Islet of Langerhans (tissue), 1 donor: ENCODE data around the gene GPR15.
A peak's percentile ranks its signal among the peaks of the same experiment; 100 is the strongest.

Source experiments
- FAIRE-seq: peaks from one replicate; lab custom pipeline; 2011; peaks lifted over from hg19 to GRCh38; lab: Jason Lieb, UNC

GPR15 gene

GRCh38 chr3:98531622-98532274 is at the start of gene GPR15:
TSS of gene GPR15 (plus strand) at chr3:98531978. CDS start at chr3:98532034, 56 bp downstream.
- no peak for FAIRE-seq

GRCh38 chr3:98482717-98483482 is 48.9 kb upstream of the GPR15 start:
- no peak for FAIRE-seq

- FAIRE-seq, result no peak
Measured at GRCh38 chr3:98483626-98484025, 48.2 kb upstream of the GPR15 start.

- FAIRE-seq, result no peak
Measured at GRCh38 chr3:98497381-98497780, 34.4 kb upstream of the GPR15 start, which contains the start of gene OR5K2. TSS of gene OR5K2 (plus strand) at chr3:98497681. CDS start at chr3:98497681, 0 bp downstream.

- FAIRE-seq, result no peak
Measured at GRCh38 chr3:98500019-98500418, 31.8 kb upstream of the GPR15 start.

GRCh38 chr3:98501270-98501669 is 30.5 kb upstream of the GPR15 start:
- no peak for FAIRE-seq

- no peak for FAIRE-seq
Measured at GRCh38 chr3:98501863-98502576, 29.8 kb upstream of the GPR15 start.

- no peak for FAIRE-seq
Measured at GRCh38 chr3:98504539-98504938, 27.2 kb upstream of the GPR15 start.

GRCh38 chr3:98508582-98508981 is 23.2 kb upstream of the GPR15 start:
- no peak for FAIRE-seq

- FAIRE-seq, result no peak
Measured at GRCh38 chr3:98512576-98512975, 19.2 kb upstream of the GPR15 start.

- FAIRE-seq, result no peak
Measured at GRCh38 chr3:98513091-98513511, 18.7 kb upstream of the GPR15 start.

GRCh38 chr3:98513736-98514135 is 18.0 kb upstream of the GPR15 start:
- FAIRE-seq, result no peak

- peak; percentile 55 for FAIRE-seq
Measured at GRCh38 chr3:98514948-98515347, 16.8 kb upstream of the GPR15 start.

GRCh38 chr3:98518816-98519215 is 13.0 kb upstream of the GPR15 start:
- FAIRE-seq, result no peak

- FAIRE-seq, result no peak
Measured at GRCh38 chr3:98519351-98519750, 12.4 kb upstream of the GPR15 start.

GRCh38 chr3:98521897-98522543 is 9.8 kb upstream of the GPR15 start:
- FAIRE-seq, result peak; percentile 41

- FAIRE-seq, result peak; percentile 53
Measured at GRCh38 chr3:98522544-98523281, 9.1 kb upstream of the GPR15 start, which contains the start of gene CLDND1. TSS of gene CLDND1 (minus strand) at chr3:98522902. CDS start at chr3:98521424, 1,478 bp downstream.

- FAIRE-seq, result no peak
Measured at GRCh38 chr3:98525494-98525893, 6.3 kb upstream of the GPR15 start.

GRCh38 chr3:98528474-98529346 is 3.1 kb upstream of the GPR15 start:
- no peak for FAIRE-seq

GRCh38 chr3:98529856-98530459 is 1.8 kb upstream of the GPR15 start:
- no peak for FAIRE-seq
